Neural cell (in vitro differentiated cells): Measurements from ENCODE around the gene OVCA2.

Experiments
- CTCF ChIP-seq: fragments of 450-650 bp; IDR thresholded peaks from 2 replicates; pipeline ENCODE4 v1.5.1; 2014; ENCODE audit warnings: antibody characterized with exemption, mild to moderate bottlenecking, moderate library complexity; ENCODE audit not compliant: poor library complexity, severe bottlenecking
- EZH2 ChIP-seq: fragments of 200-600, 300-800 bp; shearing (Covaris generic), sonication (generic); IDR thresholded peaks from 2 replicates; pipeline ENCODE4 v1.6.1; 2014; ENCODE audit warnings: antibody characterized with exemption, low read length, borderline replicate concordance, mild to moderate bottlenecking; ENCODE audit not compliant: insufficient read depth, poor library complexity, severe bottlenecking

DNA sequence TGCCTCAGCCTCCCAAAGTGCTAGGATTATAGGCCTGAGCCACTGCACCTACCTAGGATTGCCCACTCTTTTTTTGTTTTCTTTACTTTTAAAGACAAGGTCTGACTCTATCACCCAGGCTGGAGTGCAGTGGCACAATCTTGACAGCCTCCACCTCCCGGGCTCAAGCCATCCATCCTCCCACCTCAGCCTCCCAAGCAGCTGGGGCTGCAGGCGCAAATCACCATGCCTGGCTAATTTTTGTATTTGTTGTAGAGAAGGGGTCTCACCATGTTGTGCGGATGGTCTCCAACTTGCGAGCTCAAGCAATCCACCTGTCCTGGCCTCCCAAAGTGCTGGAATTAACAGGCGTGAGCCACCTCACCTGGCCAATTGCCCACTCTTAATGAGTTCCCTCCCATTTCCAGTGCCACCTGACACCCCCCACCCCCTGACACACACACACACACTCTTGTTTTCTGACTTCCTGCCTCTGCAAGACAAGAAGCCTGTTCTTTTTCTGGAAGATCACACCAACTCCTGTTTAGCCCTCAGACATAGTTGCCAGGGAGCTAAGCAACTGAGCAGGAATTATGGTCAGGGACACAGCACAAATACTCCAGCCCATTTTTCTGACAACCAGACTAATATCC lies 2.6 kb downstream of the OVCA2 start:
- no peak for TF ChIP-seq EZH2
- no peak for TF ChIP-seq CTCF
